GM23338 (cell line): ENCODE data around the gene PITX1.

ENCODE experiments used
- CTCF ChIP-seq, 2 experiments: fragments of 200-600 bp in 1 of 2; sonication (generic) in 1 of 2; conservative IDR thresholded peaks; 2 replicates each; pipeline versions ENCODE4 v1.5.1 to v1.6.1; 2016 to 2017; ENCODE audit warnings: antibody characterized with exemption in 2 of 2, low read depth in 2 of 2, mild to moderate bottlenecking in 2 of 2, moderate library complexity in 1 of 2
- EZH2 ChIP-seq: fragments of 200-600 bp; sonication (generic); IDR thresholded peaks from one replicate; pipeline ENCODE4 v1.8.0; 2017; ENCODE audit warnings: antibody characterized with exemption, mild to moderate bottlenecking, low read depth; ENCODE audit not compliant: unreplicated experiment

DNA sequence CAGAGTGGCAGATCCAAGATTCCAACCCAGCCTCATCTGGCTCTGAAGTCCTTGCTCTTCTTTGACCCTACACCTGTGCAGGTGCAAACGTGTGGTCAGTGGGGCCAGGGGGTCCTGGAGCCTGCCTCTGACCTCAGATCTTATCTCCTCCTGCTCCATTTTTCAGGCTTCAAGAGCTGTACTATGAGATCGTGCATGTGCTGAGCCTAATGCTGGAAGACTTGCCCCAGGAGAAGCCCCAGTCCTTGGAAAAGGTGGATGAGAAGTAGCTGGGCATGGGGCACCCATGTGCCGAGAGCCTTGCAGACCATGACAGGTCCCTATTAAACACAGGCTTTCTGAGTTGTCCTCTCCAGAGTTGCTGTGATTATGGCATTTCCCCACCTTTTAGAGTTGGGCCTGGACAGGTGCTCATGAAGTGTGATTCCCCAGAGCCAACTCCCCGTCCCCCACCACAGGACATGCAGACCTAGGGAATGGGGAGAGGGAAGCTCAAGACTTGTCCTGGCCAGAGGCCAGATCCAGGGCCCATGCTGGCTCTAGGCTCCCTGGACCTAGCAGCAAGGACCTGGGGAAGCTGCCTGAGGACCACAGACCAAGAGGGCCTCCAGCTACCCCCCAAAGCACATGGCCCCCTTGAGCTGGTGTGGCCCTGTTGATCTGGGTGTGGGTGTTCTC, 22.5 kb downstream of the PITX1 start:
- no peak for TF ChIP-seq CTCF (conservative IDR thresholded peaks at IDR 0.05; ENCODE audit: low read depth in 2 of 2)
- no peak for TF ChIP-seq EZH2
